Activated CD4-positive, CD25-positive, alpha-beta regulatory T cell (primary cell): ENCODE measurements around the gene RPS5.
"Not testable (repeated sequence)": the region's sequence is repeated elsewhere in the genome, so short reads cannot be mapped to it uniquely, and the experiment has no call there.

ENCODE experiments used
- DNase-seq, 4 experiments: peaks; one replicate each; lab custom pipeline; 2025; lab: John Stamatoyannopoulos, UW

RPS5 gene

DNA sequence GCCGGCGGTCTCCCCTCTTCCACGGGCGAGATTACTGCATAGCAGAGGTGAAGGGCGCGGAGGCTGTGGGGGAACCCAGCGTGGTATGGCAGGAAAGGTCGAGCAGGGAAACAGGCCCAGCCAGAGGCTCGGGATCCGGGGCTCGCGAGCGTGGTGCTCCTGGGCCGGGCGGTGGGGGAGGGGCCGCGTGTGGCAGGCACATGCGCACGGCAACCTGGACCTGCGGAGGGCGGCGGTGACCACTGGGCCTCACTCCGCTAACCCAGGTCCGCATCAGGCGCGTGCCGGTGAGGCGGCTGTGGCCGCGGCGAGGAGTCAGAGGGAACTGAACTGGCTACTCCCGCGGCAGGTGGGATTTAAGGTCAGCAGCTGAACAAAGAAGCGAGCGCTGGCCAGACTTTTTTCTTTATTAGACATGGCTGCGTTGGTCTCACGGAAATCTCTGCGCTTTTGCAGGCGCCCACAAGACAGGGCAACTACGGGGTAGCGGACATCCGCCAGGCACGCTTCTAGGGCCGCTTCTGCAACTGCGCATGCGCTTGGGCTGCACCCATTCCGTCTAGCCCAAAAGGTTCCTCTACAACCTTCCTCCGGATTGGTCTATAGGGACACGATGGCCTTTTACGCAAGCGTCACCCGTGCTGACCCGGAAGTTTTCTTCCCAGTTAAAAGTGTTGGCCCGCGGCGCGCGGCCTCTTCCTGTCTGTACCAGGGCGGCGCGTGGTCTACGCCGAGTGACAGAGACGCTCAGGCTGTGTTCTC, at the start of gene RPS5:
Gene RPS5 (plus strand): TSS at position 694 of the 762 bp plus-strand sequence. CDS start 869 bp downstream, outside the sequence.
- DNase-seq: peak; percentile 91 to 92 (median 92)

DNA sequence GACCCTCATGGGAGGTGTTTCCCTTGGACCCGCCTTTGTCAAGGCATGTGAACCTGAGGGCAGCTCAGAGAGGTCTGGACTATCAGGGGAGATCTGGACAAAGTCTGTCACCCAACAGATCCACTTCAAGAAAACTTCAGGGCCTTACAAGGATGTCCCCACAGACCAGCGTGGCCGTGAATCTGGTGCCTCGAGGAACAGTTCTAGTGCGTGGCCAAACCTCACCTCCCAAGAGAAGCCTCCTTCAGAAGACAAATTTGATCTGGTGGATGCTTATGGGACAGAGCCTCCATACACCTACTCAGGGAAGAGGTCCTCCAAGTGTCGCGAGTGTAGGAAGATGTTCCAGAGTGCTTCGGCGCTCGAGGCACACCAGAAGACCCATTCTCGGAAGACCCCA, 48.7 kb upstream of the RPS5 start:
- DNase-seq: no peak

DNA sequence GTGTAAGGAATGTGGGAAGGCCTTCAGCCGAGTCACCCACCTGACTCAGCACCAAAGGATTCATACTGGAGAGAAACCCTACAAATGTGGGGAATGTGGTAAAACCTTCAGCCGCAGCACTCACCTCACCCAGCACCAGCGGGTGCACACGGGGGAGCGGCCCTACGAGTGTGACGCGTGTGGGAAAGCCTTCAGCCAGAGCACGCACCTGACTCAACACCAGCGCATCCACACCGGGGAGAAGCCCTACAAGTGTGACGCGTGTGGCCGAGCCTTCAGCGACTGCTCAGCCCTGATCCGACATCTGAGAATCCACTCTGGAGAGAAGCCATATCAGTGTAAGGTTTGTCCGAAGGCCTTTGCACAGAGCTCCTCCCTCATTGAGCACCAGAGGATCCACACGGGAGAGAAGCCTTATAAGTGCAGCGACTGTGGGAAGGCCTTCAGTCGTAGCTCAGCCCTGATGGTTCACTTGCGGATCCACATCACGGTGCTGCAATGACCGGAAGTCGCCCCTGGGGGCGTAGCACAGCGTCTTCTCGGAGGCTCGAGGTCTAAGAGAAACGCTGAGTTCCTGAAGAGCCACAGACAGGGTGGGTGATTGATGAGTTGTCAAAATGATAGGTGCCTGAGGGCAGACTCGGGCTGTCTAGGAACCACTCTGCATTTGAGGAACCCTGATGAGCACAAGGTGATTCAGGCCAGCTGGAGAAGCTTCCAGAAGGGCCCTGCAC, 48.1 kb upstream of the RPS5 start:
- DNase-seq: no peak

DNA sequence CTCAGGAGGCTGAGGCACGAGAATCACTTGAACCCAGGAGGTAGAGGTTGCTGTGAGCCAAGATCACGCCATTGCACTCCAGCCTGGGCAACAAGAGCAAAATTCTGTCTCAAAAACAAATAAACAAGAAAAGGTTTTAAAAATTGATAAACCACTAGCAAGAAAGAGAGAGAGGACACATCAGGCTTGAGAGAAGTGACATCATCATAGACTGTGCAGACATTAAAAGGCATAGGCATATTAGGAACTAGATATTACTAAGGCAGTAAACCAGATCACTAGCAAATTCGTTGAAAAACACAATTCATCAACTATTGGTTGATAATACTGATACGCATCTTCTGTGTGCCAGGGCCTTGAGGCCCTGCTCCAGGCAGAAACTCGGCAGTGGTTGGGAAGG, 41.5 kb upstream of the RPS5 start:
- no peak for DNase-seq

DNA sequence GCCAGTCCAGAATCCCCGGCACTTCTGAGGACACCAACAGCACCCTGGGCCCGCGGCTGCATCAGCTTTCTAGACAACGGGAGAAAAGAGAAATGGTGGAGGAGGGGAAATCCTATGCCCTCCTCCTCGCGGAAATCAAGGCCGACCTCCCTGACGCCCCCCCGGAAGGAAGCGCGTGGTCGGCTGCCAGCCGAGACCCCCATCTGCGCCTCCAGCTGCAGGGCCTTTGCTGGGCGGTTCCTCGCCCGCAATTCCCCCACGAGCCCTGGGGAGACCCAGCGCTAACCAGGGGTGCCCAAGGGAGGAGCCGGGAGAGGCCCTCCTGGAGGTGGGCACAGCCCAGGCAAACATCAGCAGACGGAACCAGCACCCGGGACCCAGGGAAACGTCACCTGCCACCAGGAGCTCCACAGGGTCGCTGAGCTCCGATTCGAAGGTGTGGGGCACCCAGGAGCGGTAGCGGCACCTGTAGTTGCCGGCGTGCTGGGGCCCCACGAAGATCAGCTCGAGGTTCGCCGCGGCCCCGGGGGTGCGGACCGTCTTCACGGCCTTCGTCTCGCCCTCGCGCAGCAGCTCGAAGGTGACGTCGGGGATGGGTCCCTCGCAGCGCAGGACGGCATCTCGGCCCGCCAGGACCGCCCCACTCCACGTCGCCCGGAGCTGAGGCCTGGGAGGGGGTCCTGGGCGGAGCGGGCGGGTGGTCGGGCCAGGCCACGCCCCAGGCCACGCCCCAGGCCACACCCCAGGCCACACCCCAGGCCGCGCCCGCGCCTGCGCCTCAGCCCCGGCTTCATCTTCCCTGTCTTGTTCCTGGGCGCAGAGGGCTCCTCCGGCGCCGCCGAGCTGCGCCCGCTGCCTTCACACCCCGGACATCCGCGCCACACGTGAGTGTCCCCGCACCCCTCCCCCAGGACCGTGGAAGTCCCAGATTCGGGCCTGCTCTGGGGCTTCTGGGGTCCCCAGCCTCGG, 39.8 kb upstream of the RPS5 start:
- peak; percentile 29 to 41 (median 33) for DNase-seq

DNA sequence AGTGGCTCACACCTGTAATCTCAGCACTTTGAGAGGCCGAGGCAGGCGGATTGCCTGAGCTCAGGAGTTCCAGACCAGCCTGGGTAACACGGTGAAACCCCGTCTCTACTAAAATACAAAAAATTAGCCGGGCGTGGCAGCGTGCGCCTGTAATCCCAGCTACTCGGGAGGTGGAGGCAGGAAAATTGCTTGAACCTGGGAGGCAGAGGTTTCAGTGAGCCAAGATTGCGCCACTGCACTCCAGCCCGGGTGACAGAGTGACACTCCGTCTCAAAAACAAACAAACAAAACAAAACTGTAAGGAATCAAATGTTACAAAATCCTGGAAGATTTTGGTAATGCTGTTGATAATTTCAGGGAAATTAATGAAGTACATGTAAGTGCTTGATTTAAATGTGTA, 39.0 kb upstream of the RPS5 start:
- not testable (repeated sequence) for DNase-seq

DNA sequence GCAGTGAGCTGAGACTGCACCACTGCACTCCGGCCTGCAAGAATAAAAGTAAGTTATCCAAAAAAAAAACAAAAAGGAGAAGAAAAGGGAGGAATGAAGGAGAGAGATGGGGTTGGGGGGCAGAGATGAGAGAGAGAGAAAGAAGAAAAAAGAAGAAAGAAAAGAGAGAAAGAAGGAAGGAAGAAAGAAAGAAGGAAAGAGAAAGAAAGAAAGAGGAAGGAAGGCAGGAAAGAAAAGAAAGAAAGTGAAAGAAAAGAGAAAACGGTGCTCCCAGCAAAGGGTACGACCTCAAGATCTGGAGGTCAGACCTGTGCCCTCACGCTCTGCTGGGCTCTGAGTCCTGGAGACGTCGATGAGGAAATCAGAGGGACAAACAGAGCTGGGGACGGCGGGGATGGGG, 37.5 kb upstream of the RPS5 start:
- DNase-seq: no peak

DNA sequence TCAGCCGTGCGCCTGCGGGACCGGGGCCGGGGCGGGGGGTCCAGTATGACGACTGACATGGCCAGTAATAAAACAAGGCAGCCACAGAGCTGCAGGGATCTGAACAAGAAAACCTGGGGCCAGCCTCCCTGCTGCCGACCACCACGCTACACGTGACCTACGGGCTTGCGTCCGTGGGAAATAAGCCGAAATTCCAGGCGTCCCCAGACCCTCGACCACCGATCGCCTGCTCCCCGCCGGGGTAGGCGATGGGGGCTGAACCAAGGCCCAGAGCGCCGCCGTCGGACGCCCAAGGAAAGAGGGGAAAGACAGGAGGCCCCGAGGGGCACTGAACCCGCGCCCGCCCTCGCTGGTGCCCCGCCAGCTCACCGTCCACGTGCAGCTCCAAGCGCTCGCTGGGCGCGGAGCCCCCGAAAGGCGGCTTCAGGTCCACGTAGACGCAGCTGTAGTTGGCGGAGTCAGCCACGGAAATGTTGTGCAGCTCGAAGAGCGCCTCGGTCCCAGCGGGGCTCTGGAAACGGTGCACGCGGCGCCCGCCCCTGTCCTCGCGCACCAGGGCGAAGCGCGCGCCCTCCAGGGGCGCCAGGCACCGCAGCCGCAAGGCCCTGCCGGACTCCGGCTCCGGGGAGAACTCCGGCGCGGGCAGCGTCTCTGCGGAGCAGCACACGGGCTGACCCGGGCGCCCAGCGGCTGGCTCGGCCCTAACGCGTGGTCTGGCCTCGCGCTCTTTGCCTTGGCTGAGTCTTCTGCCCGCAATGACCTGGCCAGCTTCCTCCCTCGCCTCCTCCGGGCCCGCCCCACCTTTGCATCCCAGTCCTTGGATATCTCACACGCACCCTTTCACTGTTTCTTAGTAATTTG, 36.8 kb upstream of the RPS5 start:
- DNase-seq: no peak

DNA sequence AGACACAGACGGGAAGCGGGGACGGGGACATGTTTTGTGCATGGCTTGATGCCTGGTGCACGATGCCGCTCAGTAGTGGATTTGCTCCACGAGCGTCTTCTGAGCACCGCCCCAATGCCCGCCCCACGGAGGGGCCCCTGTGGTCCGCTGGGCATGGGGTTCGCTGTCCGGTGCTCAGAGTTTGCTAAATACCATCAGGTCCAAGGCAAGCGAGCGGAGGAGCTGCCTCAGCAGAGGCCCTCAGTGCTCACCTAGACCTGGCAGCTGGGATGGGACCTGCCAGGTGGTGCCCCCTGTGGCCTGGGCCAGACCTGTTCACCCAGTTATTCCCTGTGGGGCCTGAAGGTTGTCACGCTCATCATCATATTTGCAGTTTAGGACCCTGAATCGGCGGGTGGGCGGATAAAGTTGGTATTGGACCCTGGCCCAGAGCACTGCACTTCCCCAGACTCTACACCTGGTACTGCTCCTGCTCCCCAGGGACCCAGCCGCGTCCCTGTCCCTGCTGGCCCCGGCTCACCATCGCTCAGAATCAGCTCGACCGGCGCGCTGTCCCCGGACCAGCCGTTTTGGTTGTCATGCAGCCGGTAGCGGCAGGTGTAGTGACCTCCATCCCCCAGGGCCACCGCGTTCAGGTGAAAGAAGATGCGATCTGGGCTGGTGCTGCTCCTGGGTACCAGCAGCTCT, 36.1 kb upstream of the RPS5 start:
- DNase-seq: no peak

DNA sequence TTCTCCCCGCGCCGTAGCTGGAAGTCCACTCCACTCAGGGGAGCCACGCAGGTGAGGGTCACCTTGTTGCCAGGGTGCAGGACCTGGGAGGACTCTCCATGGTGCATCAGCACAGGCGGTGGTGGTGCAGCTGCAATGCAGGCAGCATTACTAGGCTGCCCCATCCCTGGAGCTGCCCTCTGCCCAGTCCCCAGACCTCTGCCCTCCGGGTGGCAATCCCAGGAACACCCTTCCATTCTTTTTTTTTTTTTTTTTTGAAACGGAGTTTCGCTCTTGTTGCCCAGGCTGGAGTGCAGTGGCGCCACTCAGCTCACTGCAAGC, 35.6 kb upstream of the RPS5 start:
- DNase-seq: no peak

DNA sequence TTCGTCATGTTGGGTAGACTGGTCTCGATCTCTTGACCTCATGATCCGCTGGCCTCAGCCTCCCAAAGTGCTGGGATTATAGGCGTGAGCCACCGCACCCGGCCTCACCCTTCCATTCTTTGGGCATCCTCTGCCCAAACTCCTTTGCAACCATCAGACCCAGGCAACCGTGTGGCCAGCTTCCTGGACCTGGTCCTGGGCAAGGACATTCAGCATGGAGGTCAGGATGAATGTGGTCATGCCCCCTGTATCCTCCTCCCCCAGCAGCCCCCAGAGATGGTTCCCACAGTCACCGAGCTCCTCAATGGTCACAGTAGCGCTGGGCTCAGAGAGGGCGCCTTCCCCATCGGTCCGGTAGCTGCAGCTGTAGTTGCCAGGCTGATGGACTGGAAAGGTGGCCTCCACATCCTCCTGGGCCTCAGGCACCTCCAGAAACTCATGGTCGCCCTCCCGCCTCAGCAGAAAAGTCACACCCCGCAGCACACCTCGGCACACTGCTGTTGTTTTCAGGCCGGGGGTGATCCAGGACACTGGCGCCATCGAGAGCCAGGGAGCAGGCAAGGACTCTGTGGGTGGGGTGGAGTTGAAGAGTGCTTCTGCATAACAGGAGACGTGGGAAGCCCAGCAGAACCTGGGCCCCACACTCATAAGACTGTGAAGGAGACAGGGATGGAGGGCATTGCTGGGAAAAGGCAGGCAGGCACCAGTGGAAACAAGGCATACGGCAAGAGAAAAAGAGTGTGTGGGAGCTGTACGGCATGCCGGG, 34.9 kb upstream of the RPS5 start:
- no peak for DNase-seq

DNA sequence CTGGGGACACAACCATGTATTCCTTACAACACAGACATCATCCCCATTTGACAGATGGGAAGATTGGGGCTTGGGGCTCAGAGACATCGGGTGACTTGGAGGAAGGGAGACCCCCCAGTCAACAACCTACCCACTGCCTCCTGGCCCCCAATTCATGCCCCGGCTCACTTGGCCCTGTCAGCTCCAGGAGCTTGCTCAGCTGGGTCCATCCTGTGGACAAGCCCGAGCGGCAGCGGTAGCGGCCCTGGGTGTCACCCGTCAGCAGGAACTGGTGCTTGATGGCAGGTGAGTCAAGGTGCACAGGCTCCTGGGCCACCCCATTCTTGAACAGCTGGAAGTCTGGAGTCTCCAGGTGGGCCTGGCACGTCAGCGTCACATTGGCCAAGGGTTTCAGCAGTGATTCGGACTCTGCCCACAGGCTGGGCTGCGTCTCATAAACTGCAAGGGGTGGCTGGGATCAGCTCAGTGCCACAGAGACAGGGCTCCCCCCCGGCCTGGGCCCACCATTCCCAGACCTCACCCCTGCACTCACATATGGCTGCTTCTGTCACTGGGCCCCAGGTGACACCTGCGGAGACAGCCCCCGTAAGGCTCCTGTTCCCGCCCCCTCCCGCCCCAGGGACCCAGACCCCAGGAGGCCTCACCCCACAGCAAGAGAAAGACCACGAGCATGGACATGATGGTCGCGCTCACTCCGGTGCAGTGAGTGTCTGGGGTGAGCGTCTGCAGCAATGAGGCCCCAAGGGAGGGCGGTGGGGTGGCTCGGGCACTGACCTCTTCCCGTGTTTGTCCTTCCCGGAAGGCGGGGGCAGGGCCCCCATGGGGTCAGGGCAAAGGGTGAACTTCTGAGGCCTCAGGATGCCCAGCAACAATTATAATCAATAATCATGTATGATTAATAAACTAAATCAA, 34.1 kb upstream of the RPS5 start, which contains the start of gene A1BG:
Gene A1BG (minus strand): TSS at position 733 of the 912 bp plus-strand sequence. CDS start 55 bp downstream, at position 678.
- DNase-seq: no peak

DNA sequence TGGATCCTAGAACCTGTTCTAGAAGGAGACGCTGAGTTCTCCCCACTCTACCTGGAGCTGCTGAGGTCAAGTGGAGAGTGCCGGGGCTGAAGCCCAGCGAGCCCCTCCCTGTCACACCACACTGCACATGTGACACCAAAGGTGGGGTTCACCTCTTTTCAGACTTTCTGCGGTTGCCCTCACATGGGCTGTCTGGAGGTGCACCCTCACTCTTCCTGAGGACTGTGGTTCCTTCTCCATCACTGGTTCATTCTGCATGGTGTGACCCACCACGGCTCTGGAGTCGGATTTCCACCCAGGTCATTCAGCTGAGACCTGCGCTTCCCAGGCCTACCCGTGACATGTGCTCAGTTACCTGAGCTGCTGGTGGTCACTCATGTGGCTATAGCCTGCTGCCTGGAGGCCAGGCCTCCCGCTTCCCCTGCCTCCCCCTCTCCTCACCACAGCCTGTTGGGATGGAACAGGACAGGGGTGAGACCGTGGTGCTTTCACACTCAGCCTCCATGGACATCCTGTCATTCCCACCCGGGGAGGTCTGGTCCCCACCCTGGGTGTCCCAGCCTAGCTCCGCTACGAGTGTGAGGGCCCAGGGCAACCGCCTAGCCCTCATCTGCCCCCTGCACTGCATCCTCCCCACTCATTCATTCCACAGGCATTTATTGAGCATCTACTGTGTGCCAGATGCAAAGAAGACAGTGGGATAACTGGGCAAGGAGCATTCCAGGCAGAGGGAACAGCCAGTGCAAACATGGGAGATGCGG, 33.2 kb upstream of the RPS5 start:
- DNase-seq: no peak

DNA sequence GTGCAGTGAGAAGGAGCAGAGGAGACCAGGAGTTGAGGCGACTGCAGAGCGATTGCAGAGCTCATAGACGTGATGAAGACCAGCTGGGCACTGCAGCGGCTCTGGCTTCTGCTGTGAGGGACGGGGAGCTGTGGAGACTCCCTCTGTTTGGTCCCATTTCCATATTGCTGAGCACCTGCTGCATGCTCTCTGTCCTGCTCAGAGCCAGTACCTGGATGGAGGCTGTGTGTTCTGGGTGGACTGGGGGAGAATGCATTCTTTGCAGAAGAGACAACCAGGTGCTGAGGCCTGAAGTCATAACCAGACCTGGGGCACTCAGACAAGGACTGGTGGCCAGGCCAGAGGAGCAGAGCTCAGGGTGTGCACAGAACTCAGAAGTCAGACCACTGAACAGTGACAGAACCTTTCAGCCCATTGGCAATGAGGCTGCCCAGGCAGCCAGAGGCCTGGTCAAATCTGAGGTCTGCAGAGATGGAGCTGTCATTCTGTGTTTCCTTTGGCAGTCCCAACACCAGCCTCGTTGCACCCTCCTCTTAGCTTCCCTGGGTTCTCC, 32.5 kb upstream of the RPS5 start:
- no peak for DNase-seq

DNA sequence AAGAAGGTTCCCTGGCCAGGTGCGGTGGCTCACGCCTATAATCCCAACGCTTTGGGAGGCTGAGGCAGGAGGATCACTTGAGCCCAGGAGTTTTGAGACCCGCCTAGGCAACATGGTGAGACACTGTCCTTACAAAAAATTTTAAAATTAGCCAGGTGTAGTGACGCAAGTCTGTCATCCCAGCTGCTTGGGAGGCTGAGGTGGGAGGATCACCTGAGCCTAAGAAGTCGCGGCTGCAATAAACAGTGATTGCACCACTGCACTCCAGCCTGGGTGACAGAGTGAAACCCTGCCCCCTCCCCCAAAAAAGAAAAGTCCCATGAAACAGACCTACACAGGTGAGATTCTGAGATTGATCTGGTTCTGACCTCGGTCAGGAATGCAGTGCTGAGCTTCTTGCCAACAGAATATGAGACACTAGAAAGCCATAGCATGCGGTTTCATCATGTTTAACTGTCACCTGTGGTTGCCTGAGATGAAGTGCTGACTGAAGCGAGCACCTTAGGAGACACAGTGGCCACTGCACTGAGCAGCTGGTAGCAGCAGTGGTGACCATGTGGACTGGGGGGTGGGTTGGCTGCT, 31.8 kb upstream of the RPS5 start:
- no peak for DNase-seq

DNA sequence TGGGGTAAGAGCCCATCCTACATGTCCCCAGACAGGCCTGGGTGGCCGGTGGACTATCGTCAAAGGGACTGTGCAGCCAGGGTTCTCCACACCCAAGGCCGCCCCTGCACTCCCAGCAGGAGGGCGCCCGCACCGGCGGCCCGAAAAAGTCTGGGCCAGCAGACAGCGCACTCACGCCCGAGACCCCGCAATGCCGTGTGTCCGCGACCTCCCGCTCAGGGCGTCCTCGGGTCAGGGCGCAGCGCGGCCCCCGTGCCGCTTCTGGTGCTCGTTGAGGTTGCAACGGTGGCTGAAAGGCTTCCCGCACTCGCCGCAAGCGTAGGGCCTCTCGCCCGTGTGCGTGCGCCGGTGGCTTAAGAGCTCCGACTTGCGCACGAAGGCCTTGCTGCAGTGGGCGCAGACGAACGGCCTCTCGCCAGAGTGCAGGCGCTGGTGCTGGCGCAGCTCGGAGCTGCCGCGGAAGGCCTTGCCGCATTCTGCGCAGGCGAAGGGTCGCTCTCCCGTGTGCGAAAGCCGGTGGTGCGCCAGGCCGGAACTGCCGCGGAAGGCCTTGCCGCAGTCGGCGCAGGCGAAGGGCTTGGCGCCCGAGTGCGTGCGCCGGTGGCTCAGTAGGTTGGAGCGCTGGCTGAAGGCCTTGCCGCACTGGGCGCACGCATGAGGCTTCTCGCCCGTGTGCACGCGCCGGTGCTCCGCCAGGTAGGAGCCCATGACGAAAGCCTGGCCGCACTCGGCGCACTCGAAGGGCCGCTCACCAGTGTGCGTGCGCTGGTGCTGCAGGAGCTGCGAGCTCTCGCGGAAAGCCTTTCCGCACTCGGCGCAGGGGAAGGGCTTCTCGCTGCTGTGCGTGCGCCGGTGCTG, 30.9 kb upstream of the RPS5 start:
- DNase-seq: peak in 1 of 4 experiments; percentile 24
